ENCODE results near the gene HTR1D.

The HTR1D gene

DNA sequence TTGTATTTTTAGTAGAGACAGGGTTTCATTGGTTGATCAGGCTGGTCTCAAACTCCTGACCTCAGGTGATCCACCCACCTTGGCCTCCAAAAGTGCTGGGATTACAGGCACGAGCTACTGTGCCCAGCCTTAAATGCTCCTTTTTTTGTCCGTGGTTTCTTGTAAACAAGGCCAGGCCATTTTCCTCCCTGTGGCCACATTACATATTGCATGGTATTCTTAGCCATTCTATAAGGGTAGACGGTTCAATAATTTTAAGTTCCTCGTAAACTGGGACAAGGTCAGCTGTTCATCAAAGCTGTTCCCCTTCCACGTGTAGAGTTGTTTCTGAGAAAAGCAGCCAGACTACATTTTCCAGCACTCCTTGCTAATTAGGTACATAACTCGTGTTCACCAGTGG lies 38.4 kb downstream of the HTR1D start:
- DNase-seq = no peak

DNA sequence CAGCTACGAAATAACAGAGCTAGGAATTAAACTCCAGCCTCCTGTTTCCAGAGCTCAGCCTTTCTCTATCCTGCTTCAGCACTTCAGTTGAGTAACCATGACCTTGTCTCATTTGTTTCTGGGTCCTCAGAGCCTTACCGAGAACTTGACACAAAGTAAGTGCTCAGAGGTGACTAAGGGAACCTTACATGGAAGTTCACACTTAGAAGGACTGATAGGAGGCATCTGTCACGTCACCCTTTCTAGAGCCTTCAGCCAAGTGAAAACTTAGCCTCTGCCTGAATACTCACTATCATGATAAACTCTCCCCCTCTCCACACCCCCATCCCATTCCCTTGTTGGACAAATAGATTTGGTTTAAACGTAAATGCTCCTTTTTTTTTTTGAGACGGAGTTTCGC lies 38.9 kb downstream of the HTR1D start:
- no peak for DNase-seq

DNA sequence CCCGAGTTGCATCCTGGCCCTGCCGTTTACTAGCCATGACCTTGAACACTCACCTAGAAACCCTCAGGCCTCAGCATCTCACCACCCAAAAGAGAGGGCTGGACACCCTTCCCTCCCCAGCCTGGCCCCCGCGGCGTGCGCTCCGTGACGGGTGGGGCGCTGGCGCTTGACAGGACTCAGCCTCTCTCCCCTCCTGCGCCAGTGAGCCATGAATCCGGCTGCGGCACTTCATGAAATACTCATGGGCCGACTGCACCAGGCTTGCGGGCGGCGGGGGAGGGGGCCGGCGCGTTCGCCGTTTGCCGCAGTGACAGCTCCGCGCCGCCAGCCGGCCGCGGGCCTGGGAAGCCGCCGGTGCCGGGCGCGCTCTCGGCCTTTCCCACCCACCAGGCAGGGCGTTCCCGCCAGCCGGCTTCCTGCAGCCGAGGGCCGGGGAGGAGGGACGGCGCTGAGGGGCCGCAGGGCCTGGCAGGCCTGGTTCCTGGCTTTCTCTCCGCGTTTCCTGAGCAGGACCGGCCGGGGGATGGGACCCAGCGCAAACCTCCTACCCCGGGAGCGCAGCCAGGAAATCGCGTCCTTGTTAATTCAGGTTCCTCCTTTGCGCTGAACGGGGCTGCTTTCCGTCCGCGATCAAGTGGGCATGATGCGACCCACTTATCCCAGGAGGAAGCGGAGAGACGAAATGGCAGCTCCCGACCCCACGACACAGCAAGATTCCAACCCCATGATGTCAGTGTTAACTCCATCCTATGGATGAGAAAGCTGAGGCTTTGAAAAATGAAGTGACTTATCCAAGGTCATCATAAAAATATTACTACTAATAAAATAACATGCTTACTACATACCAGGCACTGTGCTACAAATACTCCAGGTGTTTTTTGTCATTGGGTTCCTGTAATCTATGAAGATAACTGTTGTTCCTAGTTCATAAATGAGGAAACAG lies 39.6 kb downstream of the HTR1D start:
- peak; percentile 60 for DNase-seq

DNA sequence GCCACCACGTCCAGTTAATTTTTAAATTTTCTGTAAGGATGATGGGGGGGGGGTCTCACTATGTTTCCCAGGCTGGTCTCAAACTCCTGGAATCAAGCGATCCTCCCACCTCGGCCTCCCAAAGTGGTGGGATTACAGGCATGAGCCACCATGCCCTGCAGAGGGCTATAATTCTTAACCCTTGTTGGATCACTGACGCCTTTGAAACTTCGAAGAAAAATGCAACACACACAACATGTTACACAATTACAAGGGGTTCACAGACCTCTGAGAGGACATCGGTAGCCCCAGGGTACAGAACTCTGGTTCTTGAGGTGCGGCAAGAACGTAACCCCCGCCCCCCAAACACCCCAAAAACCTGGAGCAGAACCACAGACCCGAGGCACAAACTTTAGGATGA lies 40.3 kb downstream of the HTR1D start:
- no peak for DNase-seq

DNA sequence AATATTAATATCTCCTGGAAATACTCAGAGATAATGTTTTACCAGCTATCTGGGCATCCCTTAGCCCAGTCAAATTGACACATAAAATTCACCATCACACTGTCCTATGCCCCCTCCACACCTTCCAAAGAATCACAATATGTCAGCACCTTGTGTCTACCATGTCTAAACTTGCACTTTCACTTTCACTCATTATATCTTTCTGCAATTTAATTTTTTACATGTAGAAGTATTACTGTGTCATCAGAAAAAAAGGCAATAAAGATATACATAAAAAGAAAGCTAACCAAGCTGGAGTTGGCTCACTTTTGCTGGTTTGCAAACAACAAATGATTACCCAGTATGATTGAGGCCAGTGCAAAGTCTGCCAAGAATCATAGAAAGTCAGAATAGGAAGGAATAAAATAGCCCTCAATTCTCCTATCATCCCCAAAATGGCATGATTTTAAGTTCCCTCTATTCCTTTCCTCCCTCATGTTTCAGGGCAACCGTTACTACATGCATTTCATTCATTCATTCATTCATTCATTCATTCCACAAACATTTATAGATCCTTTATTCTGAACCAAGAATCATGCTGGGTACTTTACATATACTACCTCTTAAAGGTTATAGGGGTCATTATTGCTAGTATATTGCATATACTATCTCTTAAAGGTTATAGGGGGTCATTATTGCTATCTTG lies 42.7 kb downstream of the HTR1D start:
- no peak for DNase-seq

DNA sequence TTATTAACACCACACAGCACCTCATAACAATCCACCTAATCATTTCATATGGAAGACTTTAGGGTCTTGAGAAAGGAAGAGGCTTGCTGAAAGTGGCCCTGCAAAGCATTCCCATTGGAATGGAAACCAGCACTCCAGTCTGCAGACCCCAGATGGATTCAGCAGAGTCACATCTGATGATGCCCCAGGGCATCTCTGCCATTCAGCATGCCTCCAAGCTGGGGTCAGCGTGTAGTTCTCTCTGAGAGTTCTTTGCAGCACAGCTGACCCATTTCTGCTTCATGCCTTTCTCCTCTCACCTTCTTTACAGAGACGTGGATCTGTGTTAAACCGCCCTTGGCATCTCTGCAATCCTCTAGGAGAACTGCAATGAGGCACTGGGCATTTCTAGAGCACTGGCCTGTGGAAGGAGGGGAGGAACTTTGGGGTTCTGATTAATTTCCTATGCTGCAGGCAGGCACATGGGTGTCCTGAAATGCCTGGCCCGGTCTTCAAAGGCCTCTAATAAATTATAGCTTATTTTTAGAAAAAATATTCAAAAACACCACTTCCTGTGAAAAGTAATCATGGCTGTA lies 46.0 kb downstream of the HTR1D start:
- DNase-seq = no peak

DNA sequence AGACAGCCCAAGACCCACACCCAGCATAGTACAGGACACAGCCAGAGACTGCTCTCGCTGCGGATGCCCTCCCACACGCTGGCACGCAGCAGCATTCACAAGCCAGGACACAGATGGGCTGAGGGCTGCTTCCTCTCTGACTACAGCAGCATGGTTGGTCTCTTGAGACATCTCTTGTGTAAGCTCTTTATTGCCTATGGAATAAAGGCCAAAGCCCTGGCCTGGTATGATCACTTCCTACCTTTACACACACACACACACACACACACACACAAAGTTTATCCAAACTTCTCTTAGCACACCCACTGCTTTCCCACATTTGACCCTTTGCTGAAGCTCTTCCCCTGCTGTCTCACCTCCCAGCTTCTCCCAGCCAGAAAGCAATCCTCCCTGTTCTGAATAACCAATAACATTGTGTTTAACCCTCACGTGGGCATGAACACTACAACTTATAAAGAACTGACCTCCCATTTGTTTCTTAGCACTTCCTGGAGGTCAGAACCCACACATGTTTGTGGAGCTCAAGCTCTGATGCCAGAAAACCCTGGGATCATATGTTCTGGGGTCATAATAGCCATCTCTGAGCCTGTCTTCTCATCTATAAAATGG lies 47.5 kb downstream of the HTR1D start:
- no peak for DNase-seq

DNA sequence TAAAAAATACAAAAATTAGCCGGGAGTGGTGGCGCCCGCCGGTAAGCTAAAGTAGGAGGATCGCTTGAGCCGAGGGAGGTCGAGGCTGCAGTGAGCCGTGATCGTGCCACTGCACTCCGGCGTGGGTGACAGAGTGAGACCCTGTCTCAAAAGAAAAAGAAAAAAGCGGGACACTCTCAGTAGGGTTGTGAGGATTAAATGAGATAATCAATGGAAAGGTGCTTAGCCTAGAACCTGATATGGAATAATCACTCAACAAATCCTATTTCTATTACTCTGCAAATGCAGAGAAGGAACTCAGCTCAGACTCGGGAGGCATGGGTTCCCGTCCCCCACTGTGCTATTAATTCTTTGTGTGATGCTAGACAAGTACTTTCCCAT lies 48.1 kb downstream of the HTR1D start:
- DNase-seq = no peak

DNA sequence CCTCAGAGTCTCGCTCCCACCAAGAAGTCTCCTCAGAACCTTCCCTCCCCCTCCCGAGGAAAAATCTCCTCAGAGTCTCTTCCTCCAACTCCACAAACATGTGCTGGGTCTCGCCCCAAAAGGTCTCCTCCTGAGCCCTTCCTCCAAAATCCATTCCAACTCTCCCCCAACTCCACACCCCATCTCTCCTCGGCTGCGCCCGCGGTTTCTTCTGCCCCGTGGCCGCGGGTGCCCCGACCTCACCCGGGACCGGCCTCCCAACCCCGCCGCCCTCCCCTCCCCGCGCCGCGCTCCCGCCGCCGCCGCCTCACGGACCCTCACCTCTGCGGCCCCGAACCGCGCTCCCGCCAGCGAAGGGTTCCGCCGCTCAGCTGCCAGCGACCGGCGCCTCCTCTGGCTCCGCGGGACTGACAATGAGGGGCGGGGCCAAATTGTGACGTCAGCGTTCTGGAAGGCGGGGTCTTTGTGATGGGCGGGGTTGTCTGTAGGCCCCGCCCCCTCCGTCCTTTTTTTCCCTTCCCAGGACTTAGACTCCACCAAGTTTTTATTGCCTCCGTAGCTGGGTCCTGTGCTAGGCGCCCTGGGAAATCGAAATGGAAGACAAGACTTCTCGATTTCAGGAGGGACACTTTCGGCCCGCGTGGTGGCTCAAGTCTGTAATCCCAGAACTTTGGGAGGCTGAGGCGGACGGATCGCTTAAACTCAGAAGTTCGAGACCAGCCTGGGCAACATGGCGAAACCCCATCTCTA lies 48.7 kb downstream of the HTR1D start, which contains the start of gene LUZP1:
Gene LUZP1, minus strand, starts transcription at position 412 of the 750 bp plus-strand sequence.
- peak; percentile 84 for DNase-seq

DNA sequence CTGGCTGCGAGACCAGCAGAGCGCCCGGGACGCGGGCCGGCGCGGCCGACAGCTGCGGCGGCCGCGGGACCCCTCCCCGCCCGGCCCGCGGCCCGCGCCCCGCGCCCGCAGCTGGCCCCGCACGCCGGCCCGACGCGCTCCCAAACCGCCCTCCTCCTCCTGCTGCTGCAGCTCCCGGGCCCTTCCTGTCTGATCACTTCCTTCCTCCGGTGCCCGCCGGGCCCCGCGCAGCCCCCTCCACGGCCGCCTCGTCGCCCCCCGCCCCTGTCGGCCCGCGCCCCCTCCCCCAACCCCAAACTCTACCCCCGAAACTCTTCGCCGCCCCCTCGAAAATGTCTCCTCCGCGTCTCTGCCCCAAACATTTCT lies 49.2 kb downstream of the HTR1D start:
- peak; percentile 30 for DNase-seq

DNA sequence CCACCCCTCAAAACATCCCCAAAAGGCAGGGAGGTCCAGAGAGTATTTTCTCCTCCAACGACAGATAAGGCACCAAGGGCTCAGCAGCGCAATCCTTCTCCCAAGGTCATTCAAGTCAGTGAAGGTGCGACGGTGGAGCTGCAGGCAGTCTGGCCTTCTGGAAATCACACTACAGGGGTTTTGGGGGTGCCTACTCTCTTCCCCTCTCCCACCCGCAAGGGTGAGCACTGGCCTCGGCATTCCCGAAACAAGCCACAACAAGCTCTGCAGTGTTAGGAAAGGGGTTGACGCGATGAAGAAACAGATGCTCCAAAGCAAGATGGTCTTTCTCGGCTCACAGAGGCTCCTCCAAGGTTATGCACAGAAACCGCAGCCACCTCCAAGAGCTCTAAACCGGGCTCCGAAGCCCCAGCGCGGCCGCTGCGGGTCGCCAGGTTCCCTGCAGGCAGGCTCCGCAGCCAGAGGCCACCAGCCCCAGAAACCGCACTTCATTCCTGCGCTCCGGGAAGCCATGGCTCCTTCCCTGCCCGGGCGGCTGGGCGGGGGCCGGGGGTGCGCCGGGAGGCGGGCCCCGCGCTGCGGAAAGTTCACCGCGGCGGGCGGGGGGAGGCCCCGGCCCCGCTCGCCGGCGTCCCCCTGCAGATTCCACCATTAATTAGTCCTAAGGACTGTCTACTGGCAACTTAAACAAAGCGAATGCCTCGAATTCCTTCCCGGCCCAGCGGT lies 49.8 kb downstream of the HTR1D start:
- DNase-seq = peak; percentile 34

DNA sequence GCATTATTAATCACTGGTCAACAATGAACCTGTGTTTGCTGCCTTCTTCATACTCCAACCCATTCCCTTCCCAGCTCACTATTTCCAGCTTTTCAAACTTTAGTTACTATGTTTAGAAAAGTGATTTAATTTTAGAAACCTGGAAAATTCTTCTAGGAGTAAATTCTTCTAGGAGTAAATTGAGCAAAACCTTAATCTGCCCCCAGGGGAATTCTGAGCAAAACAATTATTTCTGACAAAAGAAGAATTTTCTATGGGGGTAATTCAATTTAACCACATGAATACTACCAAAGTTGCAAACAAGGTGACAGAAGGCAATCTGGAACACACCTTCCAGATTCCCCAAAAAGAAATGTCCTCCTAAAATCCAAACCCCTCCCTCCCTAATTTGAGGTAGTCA lies 50.4 kb downstream of the HTR1D start:
- no peak for DNase-seq

DNA sequence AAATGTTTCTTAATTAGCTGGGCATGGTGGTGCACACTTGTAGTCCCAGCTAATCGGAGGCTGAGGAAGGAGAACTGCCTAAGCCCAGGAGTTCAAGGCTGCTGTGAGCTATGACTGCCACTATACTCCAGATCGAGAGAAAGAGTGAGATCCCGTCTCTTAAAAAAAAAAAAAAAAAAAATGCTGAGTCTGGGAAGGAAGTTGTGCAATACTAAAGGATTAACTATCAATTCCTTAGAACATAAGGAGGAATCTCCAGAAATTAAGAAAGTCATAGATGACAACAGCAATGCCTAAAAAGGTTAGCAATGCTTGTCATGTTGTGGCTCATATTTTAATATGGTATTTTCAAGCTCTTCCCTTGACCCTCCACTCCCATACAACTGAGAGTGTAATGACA lies 53.9 kb downstream of the HTR1D start:
- DNase-seq = no peak

DNA sequence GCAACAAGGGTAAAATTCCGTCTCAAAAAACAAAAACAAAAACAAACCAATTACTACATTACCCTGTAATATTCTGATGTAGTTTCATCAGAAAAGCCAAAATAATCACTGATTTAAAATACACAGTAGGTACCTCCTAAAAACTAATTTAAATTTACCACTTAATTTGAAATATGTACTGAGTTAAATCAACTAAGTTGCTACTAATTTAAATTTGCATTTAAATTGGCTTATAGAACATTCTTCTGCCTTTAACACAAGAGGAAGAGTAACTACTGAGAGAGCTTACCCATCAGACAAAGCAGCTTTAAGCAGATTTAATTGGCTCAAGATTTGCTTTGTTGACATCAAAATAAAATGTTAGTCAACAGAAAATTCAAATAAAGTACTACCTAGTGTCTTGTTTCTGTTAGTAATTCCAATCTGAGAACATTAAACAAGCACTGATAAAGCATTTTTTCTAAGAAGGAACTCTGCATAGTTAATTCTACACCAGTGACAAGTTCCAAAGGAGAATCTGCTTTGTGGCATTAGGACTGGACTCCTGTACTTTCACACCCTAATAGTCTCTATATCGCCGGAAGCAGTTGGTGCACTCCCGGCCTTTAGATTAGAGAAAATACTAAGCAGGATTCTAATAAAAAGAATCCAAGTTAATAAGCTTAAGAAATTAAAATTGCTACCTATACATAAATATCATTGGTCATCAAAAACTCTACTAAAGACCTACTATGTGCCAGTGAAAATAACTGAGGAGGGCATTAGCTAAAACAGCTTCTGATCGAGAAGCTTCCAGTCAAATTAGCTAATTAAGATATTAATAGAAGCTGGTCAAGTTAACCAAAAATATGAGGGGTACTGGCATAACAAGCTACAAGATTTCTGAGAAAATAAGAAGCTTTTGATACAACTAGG lies 57.1 kb downstream of the HTR1D start:
- no peak for DNase-seq

DNA sequence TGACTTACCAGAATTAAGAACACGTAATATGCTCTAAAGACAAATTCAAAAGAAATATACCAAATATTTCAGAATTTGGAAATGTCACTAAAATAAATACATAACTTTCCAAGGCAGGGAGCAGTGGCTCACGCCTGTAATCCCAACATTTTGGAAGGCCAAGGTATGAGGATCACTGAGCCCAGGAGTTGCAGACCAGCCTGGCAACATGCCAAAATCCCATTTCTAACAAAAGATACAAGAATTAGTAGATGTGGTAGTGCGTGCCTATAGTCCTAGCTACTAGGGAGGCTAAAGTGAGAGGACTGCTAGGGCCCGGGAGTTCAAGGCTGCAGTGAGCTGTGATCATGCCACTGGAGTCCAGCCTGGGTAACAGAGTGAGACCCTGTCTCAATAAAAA lies 60.4 kb downstream of the HTR1D start:
- no peak for DNase-seq

DNA sequence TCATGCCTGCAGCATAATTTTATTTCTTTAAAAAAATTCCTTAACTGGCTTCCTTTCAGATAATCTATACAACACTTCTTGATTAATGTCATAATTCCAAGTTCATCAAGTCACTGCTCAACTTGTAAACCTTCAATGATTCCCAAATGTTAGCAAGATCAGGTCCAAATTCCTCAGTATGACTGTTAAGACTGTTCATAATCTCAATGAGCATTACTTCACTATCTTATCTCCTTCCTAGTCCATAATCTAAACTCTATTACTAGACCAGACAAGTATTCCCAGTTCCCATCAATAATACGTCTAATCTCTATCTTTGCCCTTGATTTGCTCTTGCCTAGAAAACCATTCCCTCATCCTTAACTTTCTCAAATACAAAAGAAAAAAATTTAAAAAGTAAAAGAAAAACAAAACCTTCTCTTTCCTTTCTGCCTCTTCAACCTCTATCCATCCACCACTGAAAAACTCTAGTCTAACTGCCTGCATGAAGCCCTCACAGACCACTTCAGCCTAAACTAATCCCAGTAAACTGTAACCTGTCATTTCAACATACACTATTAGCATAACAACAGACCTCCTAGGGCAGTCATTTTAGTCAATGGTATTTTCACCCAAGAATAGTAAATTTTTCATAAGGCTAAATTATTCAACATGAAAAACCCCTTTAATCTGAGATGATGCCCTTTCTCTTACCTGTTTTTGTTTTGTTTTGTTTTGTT lies 64.2 kb downstream of the HTR1D start:
- DNase-seq = no peak

DNA sequence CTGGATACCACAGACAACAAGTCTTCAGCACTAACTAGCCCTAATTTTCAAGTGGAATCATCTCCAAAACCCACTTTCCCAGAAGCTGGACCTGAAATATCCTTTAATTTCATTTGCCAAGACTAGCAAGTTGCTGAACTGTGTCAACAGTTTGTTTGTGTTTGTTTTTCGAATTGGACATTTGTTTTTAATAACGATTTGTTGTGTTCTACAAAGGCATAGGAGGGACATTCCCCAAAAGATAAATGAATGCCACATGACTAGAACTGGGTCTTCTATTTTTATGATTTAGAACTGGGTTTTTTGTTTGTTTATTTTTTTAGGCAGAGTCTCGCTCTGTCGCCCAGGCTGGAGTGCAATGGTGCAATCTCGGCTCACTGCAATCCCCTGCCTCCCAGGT lies 66.6 kb downstream of the HTR1D start:
- DNase-seq = no peak

DNA sequence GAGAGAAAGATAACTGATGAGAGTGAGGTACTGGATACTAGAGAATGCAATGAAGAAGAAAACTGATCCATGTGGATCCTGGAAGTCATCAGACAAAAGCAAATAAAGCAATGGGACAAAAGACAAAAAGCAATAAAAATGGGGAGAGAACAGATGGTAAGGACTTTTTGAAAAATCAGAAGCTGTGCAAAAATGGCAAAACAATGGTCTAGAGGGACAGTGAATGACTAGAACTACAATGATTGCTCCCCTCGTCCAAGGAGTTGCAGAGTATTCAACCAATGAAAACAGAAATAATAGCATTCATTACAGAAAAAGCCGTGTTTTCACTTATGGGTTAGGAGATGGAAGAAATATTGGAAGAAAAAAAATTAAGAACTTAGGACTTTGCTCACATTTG lies 67.2 kb downstream of the HTR1D start:
- no peak for DNase-seq

DNA sequence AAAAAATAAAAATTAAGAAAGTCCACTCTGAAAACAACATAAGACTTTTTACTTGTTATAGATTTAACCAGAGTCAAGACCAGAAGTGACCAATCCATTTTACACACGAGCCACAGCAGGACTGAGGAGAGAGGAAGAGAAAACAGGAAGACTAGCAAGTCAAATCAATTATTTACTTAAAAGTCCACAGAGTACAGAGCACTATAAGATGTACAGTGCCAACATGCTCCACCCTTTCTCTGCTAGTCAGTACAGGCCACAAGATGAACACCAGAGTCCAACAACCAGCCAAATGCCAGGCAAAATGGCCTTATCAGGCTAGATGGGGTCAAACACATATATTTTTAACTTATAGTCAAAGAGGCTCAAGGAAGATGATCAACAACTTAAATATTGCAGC lies 68.2 kb downstream of the HTR1D start:
- DNase-seq = no peak

DNA sequence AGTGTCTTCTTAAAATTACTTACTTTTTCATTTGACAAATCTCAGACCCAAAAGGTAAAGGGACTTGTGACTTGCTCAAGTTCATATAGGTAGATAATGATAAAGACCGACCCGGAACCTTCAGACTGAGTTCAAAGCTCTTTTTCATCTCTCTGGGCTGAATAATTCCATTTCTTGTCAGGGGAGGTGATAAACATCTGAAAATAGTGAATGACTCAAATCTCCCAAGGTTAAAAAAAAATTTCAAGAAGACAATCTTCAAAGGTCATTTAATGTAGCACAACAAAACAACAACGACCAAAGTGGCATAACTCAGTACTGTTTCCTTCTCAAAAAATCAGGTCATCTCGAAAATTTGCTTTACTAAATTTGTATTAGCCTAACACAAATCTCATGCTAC lies 69.2 kb downstream of the HTR1D start:
- no peak for DNase-seq
